ENCODE data around the gene LBH.

DNA sequence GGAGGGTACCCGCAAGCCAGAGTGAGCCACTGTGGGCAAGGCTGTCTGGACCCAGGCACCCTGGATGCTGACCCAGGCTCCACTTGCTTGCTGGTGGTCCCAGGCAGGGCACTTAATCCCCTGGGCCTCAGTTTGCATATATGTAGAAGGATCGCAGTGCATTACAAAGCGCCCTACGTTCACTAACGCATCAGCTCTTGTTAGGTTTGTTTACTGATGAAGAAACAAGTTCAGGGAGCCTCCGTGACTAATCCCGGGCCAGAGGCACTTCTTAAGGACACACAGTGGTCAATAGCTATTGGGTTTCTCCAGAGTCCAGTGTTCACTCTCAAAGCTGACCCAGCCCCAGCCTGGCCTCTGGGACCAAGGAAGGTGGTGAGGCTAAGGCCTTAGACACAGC lies 70.2 kb downstream of the LBH start:
- TF ChIP-seq POLR2AphosphoS5 (IDR thresholded peaks at IDR 0.05; ENCODE audit: insufficient read depth, low read depth, low read length), result no peak
- no peak for TF ChIP-seq EZH2 (IDR thresholded peaks at IDR 0.05; ENCODE audit: borderline replicate concordance, low read depth, low read length, severe bottlenecking)
- no peak for TF ChIP-seq POLR2A (IDR thresholded peaks at IDR 0.05; ENCODE audit: low read depth, low read length)
- TF ChIP-seq, protein P1, sequence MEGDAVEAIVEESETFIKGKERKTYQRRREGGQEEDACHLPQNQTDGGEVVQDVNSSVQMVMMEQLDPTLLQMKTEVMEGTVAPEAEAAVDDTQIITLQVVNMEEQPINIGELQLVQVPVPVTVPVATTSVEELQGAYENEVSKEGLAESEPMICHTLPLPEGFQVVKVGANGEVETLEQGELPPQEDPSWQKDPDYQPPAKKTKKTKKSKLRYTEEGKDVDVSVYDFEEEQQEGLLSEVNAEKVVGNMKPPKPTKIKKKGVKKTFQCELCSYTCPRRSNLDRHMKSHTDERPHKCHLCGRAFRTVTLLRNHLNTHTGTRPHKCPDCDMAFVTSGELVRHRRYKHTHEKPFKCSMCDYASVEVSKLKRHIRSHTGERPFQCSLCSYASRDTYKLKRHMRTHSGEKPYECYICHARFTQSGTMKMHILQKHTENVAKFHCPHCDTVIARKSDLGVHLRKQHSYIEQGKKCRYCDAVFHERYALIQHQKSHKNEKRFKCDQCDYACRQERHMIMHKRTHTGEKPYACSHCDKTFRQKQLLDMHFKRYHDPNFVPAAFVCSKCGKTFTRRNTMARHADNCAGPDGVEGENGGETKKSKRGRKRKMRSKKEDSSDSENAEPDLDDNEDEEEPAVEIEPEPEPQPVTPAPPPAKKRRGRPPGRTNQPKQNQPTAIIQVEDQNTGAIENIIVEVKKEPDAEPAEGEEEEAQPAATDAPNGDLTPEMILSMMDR (IDR thresholded peaks at IDR 0.05; ENCODE audit: extremely low read depth in 1 of 2, insufficient read depth in 1 of 2, low read depth in 1 of 2, low read length in 2 of 2), result no peak
- TF ChIP-seq FOS (IDR thresholded peaks at IDR 0.05; ENCODE audit: borderline replicate concordance, insufficient read depth, low read length), result no peak
- TF ChIP-seq JUN (IDR thresholded peaks at IDR 0.05; ENCODE audit: borderline replicate concordance, insufficient read depth, insufficient read length, low read depth), result no peak
- no peak for TF ChIP-seq GATA2 (IDR thresholded peaks at IDR 0.05; ENCODE audit: insufficient read depth, insufficient read length, low read depth, low read length)
- TF ChIP-seq, protein P2, sequence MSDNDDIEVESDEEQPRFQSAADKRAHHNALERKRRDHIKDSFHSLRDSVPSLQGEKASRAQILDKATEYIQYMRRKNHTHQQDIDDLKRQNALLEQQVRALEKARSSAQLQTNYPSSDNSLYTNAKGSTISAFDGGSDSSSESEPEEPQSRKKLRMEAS (IDR thresholded peaks at IDR 0.05; ENCODE audit: insufficient read depth, insufficient read length), result no peak
- TF ChIP-seq MYC (IDR thresholded peaks at IDR 0.05; ENCODE audit: low read depth, low read length), result no peak

Data from endothelial cell of umbilical vein (primary cell).